Peyer's patch (tissue), 4 donors: Measurements from ENCODE around the gene UNK. TPM values are rescaled to one million over a fixed set of nuclear protein-coding genes. Genes with fewer than 3 reads are reported as not detected.

Source experiments
- DNase-seq, 3 donors: peaks; one replicate each; pipeline ENCODE4 v3.0.0-alpha.2; 2017 to 2019
- H3K27ac ChIP-seq, 4 donors: fragments of 200-600 bp; sonication (generic); one replicate each; pipeline ENCODE4 v1.5.1; 2016 to 2019
- H3K27me3 ChIP-seq, 2 donors: fragments of 200-600 bp; sonication (generic); one replicate each; pipeline ENCODE4 v1.5.1; 2019
- H3K36me3 ChIP-seq, 3 donors: fragments of 200-600 bp; sonication (generic); one replicate each; pipeline ENCODE4 v1.5.1; 2016 to 2019
- H3K4me1 ChIP-seq, 4 donors: fragments of 200-600 bp; sonication (generic); one replicate each; pipeline ENCODE4 v1.5.1; 2016 to 2019
- H3K4me3 ChIP-seq, 4 donors: fragments of 200-600 bp; sonication (generic); 1 replicate in 3 of 4; 2 replicates in 1 of 4; pipeline ENCODE4 v1.5.1; 2016 to 2019; ENCODE audit warnings: mild to moderate bottlenecking in 1 of 4
- H3K9me3 ChIP-seq, 4 donors: fragments of 200-600 bp; sonication (generic); one replicate each; pipeline ENCODE4 v1.5.1; 2016 to 2019; ENCODE audit warnings: mild to moderate bottlenecking in 1 of 4
- POLR2A ChIP-seq, 2 donors: fragments of 450-650 bp; IDR thresholded peaks; one replicate each; pipeline ENCODE4 v1.5.1; 2017; ENCODE audit warnings: antibody characterized with exemption in 2 of 2, mild to moderate bottlenecking in 2 of 2, moderate library complexity in 2 of 2
- total RNA-seq, 4 donors: library from RNA; depleted of rRNA; stranded (reverse); fragments of >200 nt; gene quantifications; one replicate each; pipeline ENCODE4 v1.1.0, GENCODE V29; 2016
- TF ChIP-seq, protein P1 (sequence below), 6 experiments: fragments of 450-650 bp in 4 of 6; fragments of 200-600 bp in 2 of 6; sonication (generic) in 1 of 6; IDR thresholded peaks; one replicate each; pipeline ENCODE4 v1.5.1; 2017 to 2019; ENCODE audit warnings: antibody characterized with exemption in 6 of 6, mild to moderate bottlenecking in 3 of 6, moderate library complexity in 1 of 6

Gene UNK
- total RNA-seq, 4 donors from 2014 or later = 18.9 to 108 (median 30.6) TPM

GRCh38 chr17:75845933-75846691 is 61.5 kb downstream of the UNK start:
- Histone ChIP-seq H3K9me3 (no peaks in the 10 kb centered on the region), H3K27me3 (no peaks in the 10 kb centered on the region), H3K27ac (peak overlapping the region; percentile 81 to 93 (median 88)), H3K36me3 (peaks cover 0 to 54% (median 0%) of the 10 kb centered on the region in 3 donors), H3K4me1 (peaks cover 2 to 57% (median 18%) of the 10 kb centered on the region in 4 donors), H3K4me3 (no peak overlapping the region)
- DNase-seq = peak in 1 of 3 donors; percentile 42
- no peak for TF ChIP-seq POLR2A (IDR thresholded peaks at IDR 0.05)
- TF ChIP-seq, protein P1, sequence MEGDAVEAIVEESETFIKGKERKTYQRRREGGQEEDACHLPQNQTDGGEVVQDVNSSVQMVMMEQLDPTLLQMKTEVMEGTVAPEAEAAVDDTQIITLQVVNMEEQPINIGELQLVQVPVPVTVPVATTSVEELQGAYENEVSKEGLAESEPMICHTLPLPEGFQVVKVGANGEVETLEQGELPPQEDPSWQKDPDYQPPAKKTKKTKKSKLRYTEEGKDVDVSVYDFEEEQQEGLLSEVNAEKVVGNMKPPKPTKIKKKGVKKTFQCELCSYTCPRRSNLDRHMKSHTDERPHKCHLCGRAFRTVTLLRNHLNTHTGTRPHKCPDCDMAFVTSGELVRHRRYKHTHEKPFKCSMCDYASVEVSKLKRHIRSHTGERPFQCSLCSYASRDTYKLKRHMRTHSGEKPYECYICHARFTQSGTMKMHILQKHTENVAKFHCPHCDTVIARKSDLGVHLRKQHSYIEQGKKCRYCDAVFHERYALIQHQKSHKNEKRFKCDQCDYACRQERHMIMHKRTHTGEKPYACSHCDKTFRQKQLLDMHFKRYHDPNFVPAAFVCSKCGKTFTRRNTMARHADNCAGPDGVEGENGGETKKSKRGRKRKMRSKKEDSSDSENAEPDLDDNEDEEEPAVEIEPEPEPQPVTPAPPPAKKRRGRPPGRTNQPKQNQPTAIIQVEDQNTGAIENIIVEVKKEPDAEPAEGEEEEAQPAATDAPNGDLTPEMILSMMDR (IDR thresholded peaks at IDR 0.05) = no peak

DNA sequence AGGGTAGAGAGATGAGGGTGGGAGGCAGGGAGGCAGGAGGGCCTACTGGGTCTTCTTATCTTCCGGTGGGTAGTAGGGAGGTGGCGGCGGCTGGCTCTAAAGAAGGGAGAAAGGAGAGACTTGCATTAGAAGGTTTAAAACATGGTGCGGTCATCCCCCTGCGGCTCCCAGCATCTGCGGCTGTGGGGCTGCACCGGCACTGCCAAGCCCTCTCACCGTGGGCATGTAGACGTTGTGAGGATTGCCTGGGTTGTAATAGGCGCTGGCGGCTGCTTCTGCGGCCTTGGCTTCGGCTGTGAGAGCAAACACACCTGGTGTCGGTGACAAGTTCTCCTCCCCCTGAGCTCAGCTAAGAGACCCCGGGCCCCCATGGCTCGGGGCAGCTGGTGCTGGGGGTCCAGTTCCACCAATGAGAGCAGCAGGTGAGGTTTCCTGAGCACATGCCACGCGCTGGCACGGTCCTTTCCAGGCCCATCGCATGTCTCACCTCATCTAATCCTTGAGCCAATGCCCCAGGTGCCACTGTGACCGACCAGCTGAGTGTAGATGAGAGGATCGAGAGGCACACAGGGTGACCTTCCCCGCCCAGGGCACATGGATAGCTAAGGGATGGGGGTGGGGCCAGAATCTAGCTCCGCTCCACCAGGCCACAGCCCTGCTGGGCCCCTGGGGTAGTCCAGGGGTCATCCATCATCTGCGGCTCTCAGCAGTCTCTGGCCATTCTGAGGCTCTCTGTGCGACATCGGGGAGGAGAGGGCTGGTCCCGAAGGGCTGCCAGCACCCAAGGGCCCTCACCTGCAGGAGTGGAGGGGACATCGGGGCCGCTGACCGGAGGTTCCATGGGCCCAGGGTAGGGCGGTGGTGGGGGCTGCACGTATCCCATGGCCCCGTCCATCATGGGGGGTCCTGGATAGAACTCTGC is 62.3 kb downstream of the UNK start:
- H3K4me1 ChIP-seq = peaks cover 2 to 57% (median 18%) of the 10 kb centered on the region in 4 donors
- peaks cover 0 to 62% (median 0%) of the 10 kb centered on the region in 3 donors for H3K36me3 ChIP-seq
- TF ChIP-seq, protein P1 (IDR thresholded peaks at IDR 0.05) = no peak
- TF ChIP-seq POLR2A (IDR thresholded peaks at IDR 0.05) = no peak
- DNase-seq = peak in 1 of 3 donors; percentile 49
- H3K27ac ChIP-seq = peak overlapping the region in 2 of 4 donors; percentile 9 to 81
- no peaks in the 10 kb centered on the region for H3K9me3 ChIP-seq
- H3K27me3 ChIP-seq = no peaks in the 10 kb centered on the region
- H3K4me3 ChIP-seq = no peak overlapping the region

DNA sequence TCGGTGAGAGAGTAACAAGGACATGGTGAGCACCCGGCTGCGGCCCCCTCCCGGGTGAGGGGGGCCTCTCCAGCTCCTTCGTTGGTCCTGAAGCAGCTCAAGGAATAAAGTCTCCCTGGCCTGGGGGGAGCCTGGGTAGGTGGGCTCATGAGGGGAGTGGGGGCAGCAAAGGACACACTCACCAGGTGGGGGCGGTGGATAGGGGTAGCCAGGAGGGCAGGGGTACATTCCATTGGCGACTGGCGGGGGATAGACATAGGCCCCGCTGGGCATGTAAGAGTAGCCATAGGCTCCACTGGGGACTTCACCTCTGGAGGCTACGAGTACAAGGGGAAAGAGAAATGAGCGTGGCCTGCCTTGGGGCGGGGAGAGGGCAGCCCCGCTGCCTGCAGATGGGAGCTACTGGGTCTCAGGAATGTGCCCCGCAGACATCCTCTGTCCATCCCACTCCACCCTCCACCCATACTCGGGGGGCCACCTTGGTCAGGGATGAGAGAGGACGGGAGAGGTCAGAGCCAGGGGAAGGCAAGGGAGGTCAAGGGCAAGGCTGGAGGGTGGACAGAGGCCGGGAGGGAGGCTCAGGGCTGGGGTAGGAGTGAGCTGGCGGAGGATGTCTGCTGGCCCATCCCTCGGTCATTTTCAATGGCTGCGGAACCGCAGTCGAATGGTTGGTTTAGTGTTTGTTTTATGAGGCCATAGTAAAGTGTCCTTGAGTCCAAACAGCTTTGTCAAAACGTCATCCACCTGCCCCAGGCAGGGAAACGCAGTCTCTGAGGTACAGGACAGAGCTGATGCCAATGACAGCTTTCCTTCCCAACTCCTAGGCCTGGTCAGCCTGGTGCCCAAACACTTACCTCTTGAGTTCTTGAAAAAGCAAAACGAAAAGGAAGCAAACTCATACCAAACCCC is 63.3 kb downstream of the UNK start:
- Histone ChIP-seq H3K4me3 (no peak overlapping the region), H3K36me3 (peaks cover 0 to 65% (median 0%) of the 10 kb centered on the region in 3 donors), H3K4me1 (peaks cover 2 to 58% (median 15%) of the 10 kb centered on the region in 4 donors), H3K27ac (peak overlapping the region; percentile 10 to 47 (median 27)), H3K27me3 (no peaks in the 10 kb centered on the region), H3K9me3 (no peaks in the 10 kb centered on the region)
- DNase-seq = peak in 1 of 3 donors; percentile 46
- TF ChIP-seq, protein P1 (IDR thresholded peaks at IDR 0.05) = no peak

DNA sequence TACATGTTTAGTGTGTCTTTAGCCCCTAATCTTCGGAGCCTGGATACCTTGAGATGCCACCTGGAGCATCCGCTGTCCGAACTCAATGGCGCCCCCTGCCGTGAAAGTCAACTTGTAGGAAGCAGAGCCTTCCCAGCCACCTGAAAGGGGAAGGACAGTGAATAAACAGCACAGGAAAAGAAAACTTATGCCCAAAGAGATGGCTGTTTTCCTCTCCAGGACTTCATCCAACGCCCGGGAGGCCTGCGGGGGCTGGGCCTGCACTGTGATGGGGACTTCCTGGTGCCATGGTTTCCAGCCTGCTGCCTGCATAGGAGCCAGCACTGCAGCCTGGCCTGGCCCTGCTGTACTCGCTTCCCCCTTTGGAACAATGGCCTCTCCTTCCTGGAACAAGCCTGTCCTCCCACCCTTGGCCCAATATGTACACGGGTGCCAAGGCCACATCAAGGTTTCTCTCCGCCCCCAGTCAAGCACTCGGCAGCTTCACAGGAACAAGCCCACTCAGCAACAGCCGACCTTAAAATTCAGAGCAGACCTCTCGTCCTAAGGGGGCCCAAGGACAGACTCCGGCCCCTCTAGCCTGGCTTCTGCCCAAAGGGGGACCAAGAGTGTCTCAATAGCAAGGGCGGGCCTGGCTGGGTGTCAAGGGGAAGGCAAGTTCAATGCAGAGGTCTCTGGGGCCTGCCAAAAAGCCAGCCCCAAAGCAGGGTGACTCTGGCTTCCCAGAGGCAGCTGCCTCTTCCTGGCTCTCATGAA is 64.1 kb downstream of the UNK start:
- H3K9me3 ChIP-seq = no peaks in the 10 kb centered on the region
- TF ChIP-seq POLR2A (IDR thresholded peaks at IDR 0.05) = no peak
- TF ChIP-seq, protein P1 (IDR thresholded peaks at IDR 0.05) = peak; percentile 42 to 77 (median 68)
- peaks cover 2 to 66% (median 15%) of the 10 kb centered on the region in 4 donors for H3K4me1 ChIP-seq
- no peaks in the 10 kb centered on the region for H3K27me3 ChIP-seq
- DNase-seq = peak; percentile 88 to 94 (median 89)
- H3K36me3 ChIP-seq = peaks cover 0 to 65% (median 0%) of the 10 kb centered on the region in 3 donors
- peak overlapping the region in 3 of 4 donors; percentile 35 to 47 (median 44) for H3K27ac ChIP-seq
- H3K4me3 ChIP-seq = no peak overlapping the region
